Amniotic epithelial cell (primary cell): ENCODE results near the gene ADK.
"Not testable (repeated sequence)": the region's sequence is repeated elsewhere in the genome, so short reads cannot be mapped to it uniquely, and the experiment has no call there.

Experiments
- DNase-seq: peaks from one replicate; pipeline ENCODE4 v3.0.0-alpha.2; 2010; ENCODE audit warnings: low read depth

The ADK gene

GRCh38 chr10:74424565-74424964 is 273.5 kb downstream of the ADK start:
- no peak for DNase-seq

GRCh38 chr10:74425456-74426001 is 274.5 kb downstream of the ADK start:
- DNase-seq = no peak

GRCh38 chr10:74431816-74432215 is 280.8 kb downstream of the ADK start:
- DNase-seq = no peak

DNA sequence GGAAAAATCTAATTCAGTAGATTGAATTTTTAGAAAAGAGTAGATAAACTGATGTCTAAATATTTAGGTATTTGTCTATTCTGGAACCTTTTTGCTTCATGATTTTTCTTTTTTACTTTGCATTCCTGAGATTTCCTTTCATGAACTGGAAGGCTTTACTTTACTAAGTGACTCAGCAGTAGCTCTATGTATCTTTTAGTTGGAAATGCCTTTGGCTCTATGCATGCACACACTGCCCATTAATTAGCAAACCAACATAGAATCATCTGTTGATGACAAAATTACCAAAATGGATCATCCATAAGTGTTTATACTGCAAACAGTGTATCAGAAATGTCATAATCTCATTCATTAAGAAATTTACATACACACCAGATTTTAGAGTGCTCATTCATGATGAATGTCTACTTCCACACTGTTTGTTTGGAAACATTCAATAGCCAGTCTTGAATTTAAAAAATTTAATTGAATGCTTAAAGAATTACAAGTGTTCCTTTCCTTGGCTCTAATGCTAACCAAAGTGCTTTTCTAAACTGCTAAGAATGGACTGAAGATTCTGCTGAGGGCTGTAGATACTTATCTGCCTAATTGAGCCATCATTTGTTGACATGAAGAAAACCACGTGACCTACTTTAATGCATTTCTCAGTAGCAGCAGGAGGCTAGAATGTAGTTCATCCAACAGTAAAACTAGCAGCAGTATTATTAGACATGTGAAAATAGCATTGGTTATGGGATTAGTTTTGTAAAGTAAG is 282.0 kb downstream of the ADK start:
- DNase-seq = peak; percentile 65

DNA sequence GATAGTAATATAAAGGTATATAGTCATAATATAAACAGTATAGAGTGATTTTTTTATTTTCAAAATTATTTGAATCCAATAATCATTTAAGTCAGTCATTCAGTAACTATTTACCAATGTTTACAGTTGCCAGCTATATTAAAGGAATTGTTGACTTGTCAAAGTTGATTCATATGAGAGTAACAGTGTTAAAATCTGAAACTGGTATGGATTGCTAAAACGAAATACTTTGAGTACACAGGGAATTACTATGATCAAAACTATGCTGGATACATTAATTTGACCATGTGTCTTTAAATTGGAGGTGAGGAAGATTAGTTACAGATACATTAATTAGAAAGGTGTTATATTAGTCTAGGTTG is 282.6 kb downstream of the ADK start:
- DNase-seq = no peak

GRCh38 chr10:74433993-74434392 is 283.0 kb downstream of the ADK start:
- DNase-seq = no peak

- no peak for DNase-seq
These were observed 283.5 kb downstream of the ADK start for GRCh38 chr10:74434547-74434946.

DNA sequence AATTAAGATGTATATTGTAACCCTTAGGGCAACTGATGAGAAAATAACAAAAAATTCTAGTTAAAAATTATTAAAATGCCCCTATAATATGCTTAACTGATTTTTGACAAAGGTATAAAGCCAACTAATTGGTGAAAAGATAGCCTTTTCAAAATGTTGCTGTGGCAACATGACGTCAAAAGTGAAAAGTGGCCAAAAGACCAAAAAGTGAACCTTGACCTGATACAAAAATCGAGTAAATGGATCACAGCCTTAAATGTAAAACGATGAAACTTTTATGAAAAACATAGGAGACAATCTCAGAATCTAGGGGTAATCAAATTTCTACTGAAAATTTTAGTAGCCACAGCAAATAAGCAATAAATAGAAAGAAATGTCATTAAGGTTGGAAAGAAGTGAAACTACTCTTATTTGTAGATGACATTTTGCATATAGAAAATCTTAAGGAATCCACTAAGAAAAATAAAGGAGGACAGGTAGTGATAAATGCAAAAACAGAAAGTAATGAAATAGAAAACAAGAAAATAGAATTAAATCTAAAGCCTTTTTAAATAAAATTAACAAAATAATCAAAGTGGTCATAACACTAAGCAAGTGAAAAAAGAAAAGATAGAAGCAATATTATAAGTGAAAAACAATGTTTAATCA is 285.6 kb downstream of the ADK start:
- DNase-seq = no peak

DNA sequence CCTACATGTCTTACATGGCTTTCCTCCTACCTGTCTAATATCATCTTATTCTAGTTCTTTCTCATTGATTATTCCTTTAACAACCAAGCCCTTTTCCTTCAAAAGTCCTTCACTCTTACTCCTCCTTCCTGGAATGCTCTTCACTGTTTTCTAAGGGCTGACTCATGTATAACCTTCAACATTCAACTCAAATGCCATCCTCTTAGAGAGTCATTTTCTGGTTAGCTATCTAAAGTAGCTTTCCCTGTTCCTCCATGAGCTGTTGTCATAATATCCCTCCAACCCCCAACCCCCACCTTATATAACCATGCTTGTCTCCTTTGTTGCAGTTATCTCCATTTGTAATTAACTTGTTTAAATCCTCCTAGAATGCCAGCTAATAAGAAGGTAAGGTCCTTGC is 286.8 kb downstream of the ADK start:
- DNase-seq = peak; percentile 77

- DNase-seq = peak; percentile 96
These were observed 288.2 kb downstream of the ADK start for GRCh38 chr10:74439213-74439612.

DNA sequence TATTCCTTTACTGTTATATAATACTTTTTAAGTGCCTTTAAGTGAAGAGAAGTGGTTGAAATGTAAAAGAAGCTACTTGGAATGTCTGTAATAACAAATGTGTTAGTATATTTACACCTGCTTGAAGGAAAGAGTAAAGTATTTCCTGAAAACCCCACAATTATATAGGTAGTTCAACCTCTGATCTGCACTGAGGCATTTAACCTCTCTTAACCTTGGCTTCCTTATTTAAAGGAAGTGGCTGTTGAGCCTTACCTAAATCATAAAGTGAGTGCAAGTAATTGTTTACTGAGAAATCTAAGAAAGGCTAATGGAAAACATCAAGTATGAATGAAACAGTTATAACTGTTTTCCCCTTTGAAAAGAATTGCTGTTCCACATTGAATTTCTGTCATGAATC is 294.5 kb downstream of the ADK start:
- no peak for DNase-seq

DNA sequence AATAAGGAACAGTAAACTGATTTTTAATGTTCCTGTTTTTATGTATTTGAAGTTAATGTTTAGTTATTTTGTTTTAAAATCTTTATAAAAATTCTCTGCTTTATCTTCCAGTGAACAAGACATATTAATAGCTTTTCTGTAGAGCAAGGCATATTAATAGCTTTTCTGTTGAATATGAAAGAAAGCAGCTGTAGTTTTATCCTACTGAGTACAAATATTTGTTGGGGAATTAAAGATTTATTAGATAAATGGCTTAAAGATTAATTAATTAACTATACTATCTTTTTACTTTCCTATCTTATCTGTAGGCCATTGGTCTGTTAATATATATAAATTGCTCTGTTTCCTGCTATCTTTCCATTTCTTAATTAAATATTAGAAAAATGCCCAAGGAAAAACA is 299.6 kb downstream of the ADK start:
- no peak for DNase-seq

DNA sequence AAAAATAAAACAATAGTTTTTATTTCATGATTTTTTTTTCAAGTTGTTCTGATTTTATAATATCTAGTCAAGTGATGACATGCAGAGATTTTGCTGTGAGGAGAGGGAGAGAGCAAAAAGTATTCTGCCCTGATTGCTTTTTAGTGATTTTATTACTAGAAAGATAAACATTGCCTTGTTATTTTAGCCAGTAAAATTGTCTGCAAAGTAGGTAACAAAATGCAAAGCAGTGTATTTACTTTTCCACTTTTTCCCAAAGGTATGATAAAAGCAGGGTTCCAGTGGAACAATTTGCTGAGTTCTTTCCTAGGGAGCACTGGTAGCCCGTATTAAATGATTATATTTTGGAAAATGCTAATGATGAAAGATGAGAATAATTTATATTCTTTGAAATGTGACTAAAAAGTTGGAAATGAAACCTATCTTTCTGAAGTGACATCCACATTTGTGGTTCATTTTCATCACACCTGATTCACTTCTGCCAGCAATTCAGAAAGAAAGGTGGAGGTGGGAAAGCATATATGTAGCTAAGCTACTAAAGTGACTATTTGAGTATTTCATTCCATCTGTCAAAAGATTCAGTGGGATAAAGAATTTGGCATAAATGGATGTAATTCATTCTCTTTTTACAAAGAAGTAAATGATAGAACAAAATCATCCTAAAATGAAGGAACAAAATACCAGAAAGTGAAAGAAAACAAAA is 300.3 kb downstream of the ADK start:
- no peak for DNase-seq

GRCh38 chr10:74453169-74453568 is 302.1 kb downstream of the ADK start:
- DNase-seq = no peak

- not testable (repeated sequence) for DNase-seq
These were observed 306.5 kb downstream of the ADK start for GRCh38 chr10:74457478-74457877.

GRCh38 chr10:74460812-74461211 is 309.8 kb downstream of the ADK start:
- peak; percentile 13 for DNase-seq

DNA sequence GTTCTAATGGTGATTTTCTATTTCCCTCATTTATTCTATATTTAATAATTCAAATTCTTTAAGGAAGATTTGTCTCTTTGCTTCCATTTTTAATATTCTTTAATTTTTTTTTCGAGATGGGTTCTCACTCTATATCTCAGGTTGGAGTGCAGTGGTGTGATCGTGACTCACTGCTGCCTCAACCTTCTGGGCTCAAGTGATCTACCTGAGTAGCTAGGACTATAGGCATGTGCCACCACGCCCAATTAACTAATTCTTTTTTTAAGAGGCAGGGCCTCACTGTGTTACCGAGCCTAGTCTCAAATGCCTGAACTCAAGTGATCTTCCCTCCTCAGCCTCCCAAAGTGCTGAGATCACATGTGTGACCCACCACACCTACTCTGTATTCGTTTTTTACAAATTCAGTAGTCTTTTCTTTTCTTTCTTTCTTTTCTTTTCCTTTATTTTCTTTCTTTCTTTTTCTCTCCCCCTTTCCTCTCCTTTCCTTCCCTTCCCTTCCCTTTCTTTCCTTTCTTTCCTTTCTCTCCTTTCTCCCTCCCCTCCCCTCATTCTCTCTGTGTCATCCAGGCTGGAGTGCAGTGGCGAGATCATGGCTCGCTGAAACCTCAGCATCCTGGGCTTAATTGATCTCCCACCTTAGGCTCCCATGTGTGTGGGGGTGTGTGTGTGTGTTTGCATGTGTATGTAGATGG is 323.1 kb downstream of the ADK start:
- DNase-seq = no peak

DNA sequence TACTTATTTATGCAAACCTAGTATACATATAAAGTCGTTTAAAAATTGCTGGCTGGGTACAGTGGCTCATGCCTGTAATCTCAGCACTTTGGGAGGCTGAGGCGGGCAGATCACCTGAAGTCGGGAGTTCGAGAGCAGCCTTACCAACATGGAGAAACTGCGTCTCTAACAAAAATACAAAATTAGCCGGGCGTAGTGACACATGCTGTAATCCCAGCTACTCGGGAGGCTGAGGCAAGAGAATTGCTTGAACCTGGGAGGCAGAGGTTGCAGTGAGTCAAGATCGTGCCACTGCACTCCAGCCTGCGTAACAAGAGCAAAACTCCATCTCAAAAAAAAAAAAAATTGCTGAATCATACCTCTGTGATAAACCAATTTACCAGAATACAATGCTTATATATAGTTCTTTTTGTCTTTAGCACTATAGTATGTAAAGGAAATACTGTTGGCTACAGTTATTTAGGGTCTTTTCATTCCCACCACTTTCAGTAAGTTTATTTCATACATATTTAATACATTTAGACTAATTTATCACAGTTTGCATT is 325.2 kb downstream of the ADK start:
- DNase-seq = peak; percentile 9

DNA sequence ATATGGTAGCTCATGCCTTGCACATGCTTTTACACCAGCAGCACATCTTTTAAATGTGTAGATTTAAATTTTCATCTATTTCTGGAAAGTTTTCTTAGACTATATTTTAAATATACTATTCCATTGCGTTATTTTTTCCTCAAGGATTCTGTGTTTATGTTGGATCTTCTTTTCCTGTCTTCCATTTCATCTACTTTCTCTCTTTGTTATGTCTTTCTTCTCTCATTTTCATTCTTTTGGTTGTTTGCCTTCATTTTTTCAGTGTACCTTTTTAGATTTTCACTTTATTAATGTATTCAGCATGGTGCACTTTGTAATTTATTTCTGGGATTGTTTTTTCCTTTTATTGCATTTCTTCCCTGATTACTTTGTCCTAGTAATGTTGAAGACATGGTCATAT is 329.8 kb downstream of the ADK start:
- DNase-seq = no peak

DNA sequence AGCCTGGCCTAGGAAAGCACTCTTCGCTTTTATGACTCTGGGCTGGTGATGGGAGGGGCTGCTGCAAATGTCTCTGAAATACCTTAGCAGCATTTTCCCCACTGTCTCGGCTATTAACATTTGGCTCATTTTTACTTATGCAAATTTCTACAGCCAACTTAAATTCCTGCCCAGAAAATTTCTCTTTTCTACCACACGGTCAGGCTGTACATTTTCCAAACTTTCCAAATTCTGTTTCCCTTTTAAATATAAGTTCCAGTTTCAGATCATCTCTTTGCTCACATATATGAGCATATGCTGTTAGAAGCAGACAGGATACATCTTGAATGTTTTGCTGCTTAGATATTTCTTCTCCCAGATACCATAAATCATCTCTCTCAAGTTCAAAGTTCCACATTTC is 332.3 kb downstream of the ADK start:
- no peak for DNase-seq

DNA sequence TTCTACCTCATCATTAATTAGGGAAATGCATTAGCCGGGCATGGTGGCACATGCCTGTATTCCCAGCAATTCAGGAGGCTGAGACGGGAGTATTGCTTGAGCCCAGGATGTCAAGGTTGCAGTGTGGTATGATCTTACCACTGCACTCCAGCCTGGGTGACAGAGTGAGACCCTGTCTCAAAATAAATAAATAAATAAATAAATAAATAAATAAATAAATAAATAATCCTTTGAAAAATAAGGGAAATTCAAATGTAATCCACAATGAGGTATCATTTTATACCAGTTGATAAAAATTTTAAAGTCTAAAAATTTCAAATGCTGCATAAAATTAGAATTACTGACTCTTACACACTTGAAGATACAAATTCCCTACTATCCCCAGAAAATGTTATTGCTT is 334.3 kb downstream of the ADK start:
- DNase-seq = no peak

DNA sequence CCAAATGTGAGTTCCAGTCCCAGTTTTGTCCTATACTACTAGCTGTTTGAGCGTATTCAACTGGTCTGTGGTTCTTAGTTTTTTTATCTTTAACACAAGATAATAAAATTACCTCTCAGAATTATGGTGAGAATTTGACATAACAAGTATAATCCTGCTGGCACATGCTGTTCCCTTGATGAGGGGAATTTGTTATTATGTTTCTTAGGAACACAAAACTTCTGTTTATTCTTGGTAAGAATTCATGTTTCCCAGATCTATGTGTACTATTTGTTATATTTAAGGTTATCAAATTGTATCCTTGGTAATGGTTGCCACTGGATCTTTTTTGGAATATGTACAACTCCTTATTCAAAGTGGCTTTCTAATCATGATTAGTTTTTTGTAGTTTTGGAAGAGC is 335.6 kb downstream of the ADK start:
- DNase-seq = peak; percentile 21
